ENCODE results near the gene RS1. TPM values are rescaled to one million over a fixed set of nuclear protein-coding genes. Genes with fewer than 3 reads are reported as not detected.

RS1 gene
- total and polyA plus RNA-seq, 4 donors = 0.40 to 6.3 (median 3.1) TPM

DNA sequence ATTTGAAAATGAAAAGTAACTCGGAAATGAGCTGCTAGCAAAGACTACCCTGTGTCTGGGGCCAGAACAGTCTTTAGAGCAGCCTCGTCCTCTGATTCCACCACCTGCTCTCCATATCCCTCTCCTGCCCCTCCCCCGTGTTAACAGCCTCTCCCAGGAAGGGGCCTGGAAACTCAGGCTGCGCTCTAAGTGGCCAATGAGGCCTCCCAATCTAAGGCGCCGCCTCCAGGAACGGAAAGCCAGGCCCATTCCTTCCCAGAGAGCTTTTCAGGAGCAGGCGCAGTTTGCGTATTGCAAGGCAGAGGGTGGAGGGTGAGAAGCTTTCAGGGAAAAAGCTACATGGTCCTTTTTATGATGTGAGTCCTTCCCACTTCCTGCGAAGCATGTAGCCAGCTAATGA lies 31.2 kb downstream of the RS1 start:
- no peak for ATAC-seq (ENCODE audit: insufficient read depth, low FRiP score)
- DNase-seq = peak in 2 of 3 donors; percentile 28 to 33
- Histone ChIP-seq H3K4me3 (no peak overlapping the region), H3K9ac (ENCODE audit: insufficient read depth in 1 of 2, low read length in 2 of 2) (no peak overlapping the region), H3K36me3 (ENCODE audit: control insufficient read depth in 4 of 4, insufficient read depth in 4 of 4, low read length in 4 of 4) (no peaks in the 10 kb centered on the region), H3K9me3 (ENCODE audit: control insufficient read depth in 4 of 4, insufficient read depth in 3 of 4, low read length in 3 of 4) (peaks cover 0 to 4% (median 0%) of the 10 kb centered on the region in 4 donors), H3K4me1 (ENCODE audit: control insufficient read depth in 5 of 5, insufficient read depth in 5 of 5, low read length in 5 of 5) (no peaks in the 10 kb centered on the region), H3K27ac (ENCODE audit: low read depth in 1 of 2, low read length in 1 of 2) (peak overlapping the region in 1 of 2 donors; percentile 20), H3K27me3 (ENCODE audit: control insufficient read depth in 3 of 3, insufficient read depth in 3 of 3, low read length in 2 of 3) (peaks cover 0 to 2% (median 0%) of the 10 kb centered on the region in 3 donors)
- TF ChIP-seq, protein P1, sequence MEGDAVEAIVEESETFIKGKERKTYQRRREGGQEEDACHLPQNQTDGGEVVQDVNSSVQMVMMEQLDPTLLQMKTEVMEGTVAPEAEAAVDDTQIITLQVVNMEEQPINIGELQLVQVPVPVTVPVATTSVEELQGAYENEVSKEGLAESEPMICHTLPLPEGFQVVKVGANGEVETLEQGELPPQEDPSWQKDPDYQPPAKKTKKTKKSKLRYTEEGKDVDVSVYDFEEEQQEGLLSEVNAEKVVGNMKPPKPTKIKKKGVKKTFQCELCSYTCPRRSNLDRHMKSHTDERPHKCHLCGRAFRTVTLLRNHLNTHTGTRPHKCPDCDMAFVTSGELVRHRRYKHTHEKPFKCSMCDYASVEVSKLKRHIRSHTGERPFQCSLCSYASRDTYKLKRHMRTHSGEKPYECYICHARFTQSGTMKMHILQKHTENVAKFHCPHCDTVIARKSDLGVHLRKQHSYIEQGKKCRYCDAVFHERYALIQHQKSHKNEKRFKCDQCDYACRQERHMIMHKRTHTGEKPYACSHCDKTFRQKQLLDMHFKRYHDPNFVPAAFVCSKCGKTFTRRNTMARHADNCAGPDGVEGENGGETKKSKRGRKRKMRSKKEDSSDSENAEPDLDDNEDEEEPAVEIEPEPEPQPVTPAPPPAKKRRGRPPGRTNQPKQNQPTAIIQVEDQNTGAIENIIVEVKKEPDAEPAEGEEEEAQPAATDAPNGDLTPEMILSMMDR (IDR thresholded peaks at IDR 0.05; ENCODE audit: control extremely low read depth, extremely low read depth) = no peak
- 59 to 80% methylated on average over 10 of the region's 10 CpGs for WGBS, 2 donors

DNA sequence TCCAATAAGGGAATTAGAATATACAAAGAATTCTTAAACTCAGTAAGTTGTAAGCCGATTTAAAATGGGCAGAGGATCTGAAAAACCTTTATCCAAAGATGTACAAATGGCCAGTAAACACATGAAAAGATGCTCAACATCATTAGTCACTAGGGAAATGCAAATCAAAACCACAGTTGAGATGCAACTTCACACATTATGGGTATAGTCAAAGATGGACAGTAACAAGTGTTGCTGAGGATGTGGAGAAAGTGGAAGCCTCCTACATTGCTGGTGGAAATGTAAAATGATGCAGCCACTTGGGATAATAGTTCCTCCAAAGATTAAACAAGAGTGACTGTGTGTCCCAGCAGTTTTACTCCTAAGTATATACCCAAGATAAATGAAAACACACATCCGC lies 32.6 kb downstream of the RS1 start:
- Histone ChIP-seq H3K36me3 (ENCODE audit: control insufficient read depth in 4 of 4, insufficient read depth in 4 of 4, low read length in 4 of 4) (no peaks in the 10 kb centered on the region), H3K9ac (ENCODE audit: insufficient read depth in 1 of 2, low read length in 2 of 2) (no peak overlapping the region), H3K27me3 (ENCODE audit: control insufficient read depth in 3 of 3, insufficient read depth in 3 of 3, low read length in 2 of 3) (peaks cover 0 to 2% (median 0%) of the 10 kb centered on the region in 3 donors), H3K27ac (ENCODE audit: low read depth in 1 of 2, low read length in 1 of 2) (no peak overlapping the region), H3K9me3 (ENCODE audit: control insufficient read depth in 4 of 4, insufficient read depth in 3 of 4, low read length in 3 of 4) (peaks cover 0 to 4% (median 0%) of the 10 kb centered on the region in 4 donors), H3K4me3 (no peak overlapping the region), H3K4me1 (ENCODE audit: control insufficient read depth in 5 of 5, insufficient read depth in 5 of 5, low read length in 5 of 5) (no peaks in the 10 kb centered on the region)
- ATAC-seq (ENCODE audit: insufficient read depth, low FRiP score) = no peak
- 93 to 96% methylated on average over 2 of the region's 2 CpGs for WGBS, 2 donors
- no peak for DNase-seq
- TF ChIP-seq, protein P1 (IDR thresholded peaks at IDR 0.05; ENCODE audit: control extremely low read depth, extremely low read depth) = no peak

DNA sequence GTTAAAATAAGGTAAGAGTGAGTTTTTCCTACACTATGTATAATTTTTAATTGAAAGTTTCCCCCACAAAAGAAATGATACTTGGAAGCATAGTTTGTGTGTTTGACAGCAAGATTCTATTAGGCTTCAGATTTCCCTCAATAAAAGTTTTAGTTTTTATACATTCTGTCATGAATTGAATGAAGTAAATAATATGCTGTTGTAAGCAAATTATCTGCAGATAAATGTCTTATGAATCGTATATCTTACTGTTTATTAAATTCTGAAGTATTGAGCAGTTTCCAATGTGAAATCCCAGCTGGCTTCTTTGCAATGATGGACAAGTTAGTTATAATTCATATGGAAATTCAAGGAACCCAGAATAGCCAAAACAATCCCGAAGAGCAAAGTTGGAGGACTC lies 33.5 kb downstream of the RS1 start:
- Histone ChIP-seq H3K4me1 (ENCODE audit: control insufficient read depth in 5 of 5, insufficient read depth in 5 of 5, low read length in 5 of 5) (no peaks in the 10 kb centered on the region), H3K36me3 (ENCODE audit: control insufficient read depth in 4 of 4, insufficient read depth in 4 of 4, low read length in 4 of 4) (no peaks in the 10 kb centered on the region), H3K9ac (ENCODE audit: insufficient read depth in 1 of 2, low read length in 2 of 2) (no peak overlapping the region), H3K9me3 (ENCODE audit: control insufficient read depth in 4 of 4, insufficient read depth in 3 of 4, low read length in 3 of 4) (peaks cover 0 to 4% (median 0%) of the 10 kb centered on the region in 4 donors), H3K27ac (ENCODE audit: low read depth in 1 of 2, low read length in 1 of 2) (no peak overlapping the region), H3K27me3 (ENCODE audit: control insufficient read depth in 3 of 3, insufficient read depth in 3 of 3, low read length in 2 of 3) (peaks cover 0 to 3% (median 2%) of the 10 kb centered on the region in 3 donors), H3K4me3 (no peak overlapping the region)
- TF ChIP-seq, protein P1 (IDR thresholded peaks at IDR 0.05; ENCODE audit: control extremely low read depth, extremely low read depth) = no peak
- ATAC-seq (ENCODE audit: insufficient read depth, low FRiP score) (no peak), DNase-seq (no peak)
- WGBS, 2 donors = 88 to 96% methylated on average over 2 of the region's 2 CpGs

DNA sequence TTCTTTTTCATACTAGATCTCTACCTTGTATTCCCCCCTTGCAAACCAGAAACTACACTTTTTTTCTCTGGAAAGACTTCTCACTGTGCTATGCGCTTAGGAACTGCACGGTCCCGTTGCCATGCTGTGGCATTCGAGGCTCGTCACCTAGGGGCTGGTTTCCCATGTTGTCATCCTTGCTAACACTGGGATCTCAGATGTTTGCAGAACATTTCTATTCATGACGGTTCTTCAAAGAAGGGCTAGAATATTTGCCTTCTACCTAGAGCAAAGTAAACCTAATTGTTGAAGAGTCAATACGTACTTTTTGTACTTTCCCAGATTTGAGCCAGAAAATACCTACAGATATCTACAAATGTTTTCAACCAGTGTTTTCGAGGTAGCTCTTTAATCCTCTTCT lies 41.0 kb downstream of the RS1 start:
- 74 to 97% methylated on average over 8 of the region's 8 CpGs for WGBS, 2 donors
- Histone ChIP-seq H3K27ac (ENCODE audit: low read depth in 1 of 2, low read length in 1 of 2) (no peak overlapping the region), H3K9ac (ENCODE audit: insufficient read depth in 1 of 2, low read length in 2 of 2) (no peak overlapping the region), H3K9me3 (ENCODE audit: control insufficient read depth in 4 of 4, insufficient read depth in 3 of 4, low read length in 3 of 4) (peaks cover 0 to 2% (median 0%) of the 10 kb centered on the region in 4 donors), H3K4me3 (no peak overlapping the region), H3K36me3 (ENCODE audit: control insufficient read depth in 4 of 4, insufficient read depth in 4 of 4, low read length in 4 of 4) (peaks cover 1 to 6% (median 3%) of the 10 kb centered on the region in 4 donors), H3K27me3 (ENCODE audit: control insufficient read depth in 3 of 3, insufficient read depth in 3 of 3, low read length in 2 of 3) (peaks cover 0 to 6% (median 6%) of the 10 kb centered on the region in 3 donors), H3K4me1 (ENCODE audit: control insufficient read depth in 5 of 5, insufficient read depth in 5 of 5, low read length in 5 of 5) (no peaks in the 10 kb centered on the region)
- ATAC-seq (ENCODE audit: insufficient read depth, low FRiP score) = no peak
- TF ChIP-seq, protein P1 (IDR thresholded peaks at IDR 0.05; ENCODE audit: control extremely low read depth, extremely low read depth) = no peak
- no peak for DNase-seq
